GM21825 (cell line): ENCODE measurements around the gene PLP1.

ENCODE experiments used
- ATAC-seq: cut with Tn5 transposase; IDR thresholded peaks from one replicate; pipeline ENCODE4 v1.9.1; 2021; ENCODE audit warnings: mild to moderate bottlenecking, moderate library complexity; ENCODE audit not compliant: unreplicated experiment

PLP1 gene

GRCh38 chrX:103823591-103823990 lies 47.0 kb downstream of the PLP1 start:
- ATAC-seq = no peak

- ATAC-seq = no peak
Observed at GRCh38 chrX:103825881-103826280, 49.2 kb downstream of the PLP1 start.

DNA sequence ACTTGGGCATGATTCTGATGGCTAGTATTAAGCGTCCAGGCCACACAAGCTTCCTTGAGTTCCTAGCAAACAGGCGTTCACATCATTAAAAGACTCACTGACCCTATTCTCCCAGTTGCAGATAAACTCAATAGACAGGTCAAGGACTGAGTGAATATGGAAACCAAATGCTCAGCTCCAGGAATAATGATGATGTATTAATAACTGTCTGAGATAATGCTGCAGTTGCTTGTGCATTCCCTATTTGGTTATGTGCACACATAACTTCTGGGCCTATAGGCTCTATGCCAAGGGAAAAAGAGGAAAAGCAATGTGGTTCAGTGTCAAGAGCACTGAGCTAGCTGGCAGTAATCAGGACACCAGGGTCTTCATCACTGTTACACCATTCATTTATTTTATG lies 51.9 kb downstream of the PLP1 start:
- no peak for ATAC-seq

GRCh38 chrX:103830848-103831247 lies 54.2 kb downstream of the PLP1 start:
- no peak for ATAC-seq

GRCh38 chrX:103831342-103831802 lies 54.7 kb downstream of the PLP1 start:
- ATAC-seq = peak; percentile 85

- peak; percentile 56 for ATAC-seq
Observed at GRCh38 chrX:103831803-103832544, 55.3 kb downstream of the PLP1 start, which contains the start of gene RAB9B. Gene RAB9B (minus strand): TSS chrX:103832257. CDS start chrX:103825784, 6,473 bp downstream.

GRCh38 chrX:103839404-103839803 lies 62.8 kb downstream of the PLP1 start:
- no peak for ATAC-seq
